BJ (cell line): Measurements from ENCODE around the gene NPSR1. TPM values are rescaled to one million over a fixed set of nuclear protein-coding genes. Genes with fewer than 3 reads are reported as not detected.

ENCODE experiments used
- CTCF ChIA-PET: fragments of 350-600 bp; formaldehyde crosslinking; extraction: SDS; loops from one replicate; lab custom pipeline; 2021; ENCODE audit warnings: antibody characterized with exemption, inconsistent platforms; lab: Yijun Ruan, JAX
- POLR2A ChIA-PET: fragments of 300-600 bp; sonication (Branson Sonifier 250); formaldehyde crosslinking; extraction: SDS; loops from one replicate; lab custom pipeline; 2021; ENCODE audit warnings: antibody characterized with exemption; lab: Charles Lee
- DNase-seq: peaks from one replicate; pipeline ENCODE4 v3.0.0-alpha.2; 2011; ENCODE audit warnings: low read depth
- H3K27me3 ChIP-seq: 2 replicates; pipeline ENCODE4 v1.6.0; 2011; ENCODE audit warnings: low read length; ENCODE audit not compliant: control insufficient read depth, insufficient read depth
- H3K36me3 ChIP-seq: 2 replicates; pipeline ENCODE4 v1.5.1; 2011; ENCODE audit warnings: low read length; ENCODE audit not compliant: control insufficient read depth, insufficient read depth
- H3K4me3 ChIP-seq: 2 replicates; pipeline ENCODE4 v1.5.1; 2011; ENCODE audit warnings: low read depth, mild to moderate bottlenecking, control low read depth, low read length
- polyA plus RNA-seq: library from polyadenylated mRNA; depleted of rRNA; stranded (reverse); fragments of >200 nt; gene quantifications from 2 replicates; pipeline ENCODE4 v1.2.3, GENCODE V29; 2011
- TF ChIP-seq, protein P1 (sequence below): IDR thresholded peaks from 2 replicates; pipeline ENCODE4 v1.5.1; 2011; ENCODE audit warnings: low read depth, mild to moderate bottlenecking, control low read depth, inconsistent platforms, low read length, moderate library complexity; ENCODE audit not compliant: insufficient read depth

NPSR1 gene
- polyA plus RNA-seq, 1 experiment, result not detected

DNA sequence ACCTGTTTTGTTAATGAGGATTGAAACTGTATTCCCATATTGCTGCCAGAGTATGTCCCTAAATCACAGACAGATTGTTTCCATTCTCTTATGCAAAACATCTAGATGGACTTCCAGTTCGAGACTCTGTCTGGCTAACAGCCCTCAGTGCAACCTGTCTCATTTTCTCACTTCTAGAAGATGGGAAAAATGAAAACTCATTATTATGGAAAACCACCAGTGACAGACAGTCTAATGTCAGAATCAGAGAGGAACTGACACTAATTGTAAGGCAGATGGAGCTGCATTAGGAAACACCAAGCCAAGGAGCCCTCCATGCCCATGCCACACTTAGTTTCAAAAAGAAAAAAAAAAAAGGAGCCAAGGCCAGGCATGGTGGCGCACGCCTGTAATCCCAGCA, 61.6 kb downstream of the NPSR1 start:
- POLR2A ChIA-PET, result no interaction called here
- TF ChIP-seq, protein P1, sequence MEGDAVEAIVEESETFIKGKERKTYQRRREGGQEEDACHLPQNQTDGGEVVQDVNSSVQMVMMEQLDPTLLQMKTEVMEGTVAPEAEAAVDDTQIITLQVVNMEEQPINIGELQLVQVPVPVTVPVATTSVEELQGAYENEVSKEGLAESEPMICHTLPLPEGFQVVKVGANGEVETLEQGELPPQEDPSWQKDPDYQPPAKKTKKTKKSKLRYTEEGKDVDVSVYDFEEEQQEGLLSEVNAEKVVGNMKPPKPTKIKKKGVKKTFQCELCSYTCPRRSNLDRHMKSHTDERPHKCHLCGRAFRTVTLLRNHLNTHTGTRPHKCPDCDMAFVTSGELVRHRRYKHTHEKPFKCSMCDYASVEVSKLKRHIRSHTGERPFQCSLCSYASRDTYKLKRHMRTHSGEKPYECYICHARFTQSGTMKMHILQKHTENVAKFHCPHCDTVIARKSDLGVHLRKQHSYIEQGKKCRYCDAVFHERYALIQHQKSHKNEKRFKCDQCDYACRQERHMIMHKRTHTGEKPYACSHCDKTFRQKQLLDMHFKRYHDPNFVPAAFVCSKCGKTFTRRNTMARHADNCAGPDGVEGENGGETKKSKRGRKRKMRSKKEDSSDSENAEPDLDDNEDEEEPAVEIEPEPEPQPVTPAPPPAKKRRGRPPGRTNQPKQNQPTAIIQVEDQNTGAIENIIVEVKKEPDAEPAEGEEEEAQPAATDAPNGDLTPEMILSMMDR, result no peak
- Histone ChIP-seq H3K27me3 (no peaks in the 10 kb centered on the region), H3K4me3 (no peak overlapping the region), H3K36me3 (no peaks in the 10 kb centered on the region)
- DNase-seq, result no peak
- CTCF ChIA-PET, result no interaction called here

DNA sequence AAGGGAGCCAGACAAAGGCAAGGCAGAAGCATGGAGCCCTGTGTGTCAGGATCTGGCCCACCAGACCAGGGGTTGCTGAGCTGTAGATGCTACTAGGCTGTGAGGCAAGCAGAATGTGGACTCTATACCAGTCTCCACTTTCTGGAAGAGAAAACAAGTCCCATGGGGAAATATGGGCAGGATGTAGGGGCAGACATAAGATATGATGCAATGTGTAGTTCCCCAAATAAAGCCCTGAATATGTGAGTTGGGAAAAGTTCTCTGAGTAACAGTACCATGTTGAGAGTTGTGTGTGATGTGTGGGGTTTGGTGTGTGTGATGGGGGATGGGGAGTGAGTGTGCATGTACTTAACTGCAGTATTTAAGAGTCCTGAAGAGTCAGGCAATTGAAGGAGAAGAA, 62.3 kb downstream of the NPSR1 start:
- POLR2A ChIA-PET, result no interaction called here
- no peak overlapping the region for H3K4me3 ChIP-seq
- no peaks in the 10 kb centered on the region for H3K27me3 ChIP-seq
- DNase-seq, result no peak
- CTCF ChIA-PET, result no interaction called here
- no peaks in the 10 kb centered on the region for H3K36me3 ChIP-seq
- TF ChIP-seq, protein P1, result no peak

DNA sequence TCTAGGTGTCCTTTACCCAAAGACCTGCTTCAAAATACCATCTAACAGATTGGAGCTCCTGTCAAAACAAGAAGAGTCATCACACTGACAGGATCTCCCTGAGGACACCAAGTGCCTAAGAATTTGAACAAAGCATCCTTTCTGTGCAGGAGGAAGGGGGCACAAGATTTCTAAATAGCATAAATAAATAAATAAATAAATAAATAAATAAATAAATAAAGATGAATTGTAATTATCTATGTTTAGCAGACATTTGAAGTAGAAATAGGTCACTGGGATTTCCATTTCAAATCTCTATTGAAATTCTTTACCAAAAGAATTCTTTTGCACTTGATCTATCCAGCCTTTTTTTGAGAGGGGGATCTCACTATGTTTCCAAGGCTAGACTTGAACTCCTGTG, 65.3 kb downstream of the NPSR1 start:
- CTCF ChIA-PET, result no interaction called here

DNA sequence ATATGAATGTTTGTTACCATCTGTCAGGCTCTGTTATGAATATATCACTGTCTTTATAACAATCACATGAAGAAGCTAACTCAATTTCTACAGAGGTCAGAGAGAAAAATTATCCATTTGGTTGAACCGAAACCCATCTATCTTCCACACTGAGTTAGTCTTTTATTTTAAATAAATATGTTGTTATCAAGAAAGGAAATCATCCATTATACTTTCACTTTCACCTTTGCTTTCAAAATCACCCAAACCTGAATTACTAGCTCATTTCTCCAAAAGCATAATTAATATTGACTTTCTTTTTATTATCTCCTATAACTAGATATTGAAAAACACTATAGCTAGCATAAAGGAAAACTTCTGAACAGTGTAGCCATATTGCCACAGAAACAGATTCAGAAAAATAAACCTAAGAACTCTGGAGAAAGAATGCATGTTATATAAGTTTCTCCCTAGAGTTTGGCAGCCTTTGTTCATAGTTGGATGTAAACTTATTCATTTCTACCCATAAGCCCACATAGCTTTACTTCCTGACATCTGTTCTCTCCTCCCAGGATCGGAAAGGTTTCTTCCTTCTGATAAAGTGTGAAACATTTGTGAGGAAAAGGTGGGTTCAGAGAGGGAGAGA, 66.0 kb downstream of the NPSR1 start:
- ChIA-PET CTCF (no interaction called here), POLR2A (no interaction called here)
- Histone ChIP-seq H3K4me3 (no peak overlapping the region), H3K36me3 (no peaks in the 10 kb centered on the region), H3K27me3 (no peaks in the 10 kb centered on the region)
- DNase-seq, result no peak
- TF ChIP-seq, protein P1, result no peak

More for the DNA sequence above, 65.3 kb downstream of the NPSR1 start:
- POLR2A ChIA-PET, result no interaction called here
- DNase-seq, result no peak
- Histone ChIP-seq H3K4me3 (no peak overlapping the region), H3K36me3 (no peaks in the 10 kb centered on the region), H3K27me3 (no peaks in the 10 kb centered on the region)
- TF ChIP-seq, protein P1, result no peak

DNA sequence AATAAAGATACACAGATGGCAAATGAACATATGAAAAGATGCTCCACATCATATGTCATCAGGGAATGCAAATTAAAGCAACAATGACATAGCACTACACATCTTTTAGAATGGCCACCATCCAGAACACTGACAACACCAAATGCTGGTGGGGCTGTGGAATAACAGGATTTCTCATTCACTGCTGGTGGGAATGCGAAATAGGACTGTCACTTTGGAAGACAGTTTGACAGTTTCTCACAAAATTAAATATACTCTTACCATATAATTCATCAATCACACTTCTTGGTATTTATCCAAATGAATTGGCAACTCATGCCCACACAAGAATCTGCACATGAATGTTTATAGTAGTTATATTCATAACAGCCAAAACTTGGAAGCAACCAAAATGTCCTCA, 68.2 kb downstream of the NPSR1 start:
- no peaks in the 10 kb centered on the region for H3K36me3 ChIP-seq
- no peaks in the 10 kb centered on the region for H3K27me3 ChIP-seq
- H3K4me3 ChIP-seq, result no peak overlapping the region
- no peak for DNase-seq
- ChIA-PET POLR2A (no interaction called here), CTCF (no interaction called here)
- TF ChIP-seq, protein P1, result no peak
